Gastrocnemius medialis (tissue), 4 donors: ENCODE data around the gene RNF207.

ENCODE experiments used
- CTCF ChIP-seq, 5 experiments: fragments of 450-650 bp in 3 of 5; fragments of 200-600 bp in 2 of 5; sonication (generic) in 2 of 5; IDR thresholded peaks in 4 of 5; conservative IDR thresholded peaks in 1 of 5; 1 replicate in 4 of 5; 2 replicates in 1 of 5; pipeline ENCODE4 v1.5.1; 2016 to 2019; ENCODE audit warnings: antibody characterized with exemption in 5 of 5, mild to moderate bottlenecking in 3 of 5, moderate library complexity in 3 of 5
- POLR2A ChIP-seq, 2 donors: fragments of 450-650 bp; IDR thresholded peaks; one replicate each; pipeline ENCODE4 v1.6.1; 2017; ENCODE audit warnings: antibody characterized with exemption in 2 of 2, mild to moderate bottlenecking in 2 of 2, moderate library complexity in 2 of 2

- TF ChIP-seq CTCF (IDR thresholded peaks at IDR 0.05 in 4 of 5, conservative IDR thresholded peaks at IDR 0.05 in 1 of 5), result no peak
- no peak for TF ChIP-seq POLR2A (IDR thresholded peaks at IDR 0.05)
These were observed 38.3 kb upstream of the RNF207 start for GRCh38 chr1:6167391-6168303.
